Measurements from ENCODE around the gene LRP1B.

The LRP1B gene

DNA sequence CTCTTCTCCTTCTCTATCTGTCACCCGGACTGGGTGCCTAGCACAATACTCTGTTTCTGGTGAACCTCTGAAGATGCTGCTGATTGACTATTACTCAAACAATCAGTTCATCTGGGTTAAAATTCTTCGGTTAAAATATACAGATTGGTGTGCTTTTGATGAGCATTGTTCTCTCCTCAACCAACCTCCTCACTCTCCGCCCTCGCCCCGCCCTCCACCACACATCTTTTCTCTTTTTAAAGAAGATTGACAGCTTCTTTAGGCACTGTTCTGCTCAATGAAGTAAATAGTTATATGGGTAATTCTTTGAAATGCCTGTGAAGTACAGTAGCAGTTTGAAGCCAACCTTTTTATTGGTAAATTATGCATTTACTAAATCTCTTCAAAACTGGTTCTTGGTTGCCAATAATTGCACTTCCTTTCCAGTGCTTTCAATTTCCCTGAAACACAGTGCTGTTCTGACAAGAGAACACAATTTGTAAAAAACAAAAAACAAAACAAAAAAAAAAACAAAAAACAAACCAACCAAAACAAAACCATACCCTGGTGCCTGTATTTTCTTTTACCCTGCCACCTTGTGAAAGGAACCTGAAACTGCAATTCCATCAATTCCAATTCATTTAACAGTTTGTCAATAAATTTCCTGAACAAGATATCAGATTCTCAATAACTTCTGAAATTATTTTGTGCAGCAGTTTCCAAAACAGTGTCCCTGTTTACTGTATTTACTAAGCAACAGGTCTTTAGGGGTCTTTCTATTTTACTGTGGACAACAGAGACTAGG lies 188.6 kb downstream of the LRP1B start:
- TF ChIP-seq, protein P1, sequence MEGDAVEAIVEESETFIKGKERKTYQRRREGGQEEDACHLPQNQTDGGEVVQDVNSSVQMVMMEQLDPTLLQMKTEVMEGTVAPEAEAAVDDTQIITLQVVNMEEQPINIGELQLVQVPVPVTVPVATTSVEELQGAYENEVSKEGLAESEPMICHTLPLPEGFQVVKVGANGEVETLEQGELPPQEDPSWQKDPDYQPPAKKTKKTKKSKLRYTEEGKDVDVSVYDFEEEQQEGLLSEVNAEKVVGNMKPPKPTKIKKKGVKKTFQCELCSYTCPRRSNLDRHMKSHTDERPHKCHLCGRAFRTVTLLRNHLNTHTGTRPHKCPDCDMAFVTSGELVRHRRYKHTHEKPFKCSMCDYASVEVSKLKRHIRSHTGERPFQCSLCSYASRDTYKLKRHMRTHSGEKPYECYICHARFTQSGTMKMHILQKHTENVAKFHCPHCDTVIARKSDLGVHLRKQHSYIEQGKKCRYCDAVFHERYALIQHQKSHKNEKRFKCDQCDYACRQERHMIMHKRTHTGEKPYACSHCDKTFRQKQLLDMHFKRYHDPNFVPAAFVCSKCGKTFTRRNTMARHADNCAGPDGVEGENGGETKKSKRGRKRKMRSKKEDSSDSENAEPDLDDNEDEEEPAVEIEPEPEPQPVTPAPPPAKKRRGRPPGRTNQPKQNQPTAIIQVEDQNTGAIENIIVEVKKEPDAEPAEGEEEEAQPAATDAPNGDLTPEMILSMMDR (IDR thresholded peaks at IDR 0.05) = peak; percentile 47
- TF ChIP-seq ZFX (IDR thresholded peaks at IDR 0.05; ENCODE audit: borderline replicate concordance) = no peak

DNA sequence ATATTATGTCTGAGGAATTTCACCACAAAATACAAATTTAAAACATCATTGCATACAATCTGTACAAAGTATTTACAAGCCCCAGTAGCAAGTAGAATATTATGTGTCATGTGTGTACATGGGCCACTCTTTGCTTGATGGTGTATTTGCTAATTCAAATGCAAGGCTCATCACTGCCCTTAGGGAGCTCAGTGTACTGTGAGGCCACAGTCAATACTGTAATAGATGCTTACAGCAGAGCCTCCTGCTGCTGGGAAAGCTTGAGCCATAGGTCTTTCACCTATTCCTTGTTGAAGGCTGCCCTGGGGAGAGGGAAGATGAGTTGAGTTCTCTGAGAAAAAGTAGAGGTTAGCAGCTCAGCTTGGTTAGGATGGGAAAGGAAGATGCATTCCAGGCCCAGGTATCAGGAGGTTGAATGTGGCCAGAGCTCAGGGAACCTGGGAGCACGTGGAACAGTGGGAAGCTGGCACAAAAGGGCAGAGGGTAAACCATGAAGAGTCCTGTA lies 189.6 kb downstream of the LRP1B start:
- no peak overlapping the region for H3K27ac ChIP-seq
- TF ChIP-seq, protein P1 (IDR thresholded peaks at IDR 0.05) = no peak
- TF ChIP-seq ZFX (IDR thresholded peaks at IDR 0.05; ENCODE audit: borderline replicate concordance) = no peak

More for the DNA sequence above, 188.6 kb downstream of the LRP1B start:
- H3K27ac ChIP-seq = no peak overlapping the region

DNA sequence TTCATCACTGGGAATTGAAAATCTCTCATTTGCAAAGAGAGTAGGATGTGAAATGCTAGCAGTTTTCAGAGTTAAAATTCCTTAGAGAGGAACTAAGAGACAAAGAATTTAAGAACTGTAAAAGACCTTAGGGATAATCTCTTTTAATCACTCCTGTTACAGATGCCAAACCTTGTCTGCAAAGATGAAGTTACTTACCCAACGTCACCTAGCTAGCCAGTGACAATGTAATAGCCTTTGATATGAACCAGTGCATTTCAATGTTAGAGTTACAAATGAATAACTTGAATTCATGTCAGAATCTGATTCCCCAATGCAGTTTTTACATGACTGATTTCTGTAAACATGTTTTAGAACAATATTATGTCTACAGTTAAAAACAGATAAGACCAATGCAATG lies 190.1 kb downstream of the LRP1B start:
- no peak overlapping the region for H3K27ac ChIP-seq
- no peak for TF ChIP-seq ZFX (IDR thresholded peaks at IDR 0.05; ENCODE audit: borderline replicate concordance)
- TF ChIP-seq, protein P1 (IDR thresholded peaks at IDR 0.05) = no peak

DNA sequence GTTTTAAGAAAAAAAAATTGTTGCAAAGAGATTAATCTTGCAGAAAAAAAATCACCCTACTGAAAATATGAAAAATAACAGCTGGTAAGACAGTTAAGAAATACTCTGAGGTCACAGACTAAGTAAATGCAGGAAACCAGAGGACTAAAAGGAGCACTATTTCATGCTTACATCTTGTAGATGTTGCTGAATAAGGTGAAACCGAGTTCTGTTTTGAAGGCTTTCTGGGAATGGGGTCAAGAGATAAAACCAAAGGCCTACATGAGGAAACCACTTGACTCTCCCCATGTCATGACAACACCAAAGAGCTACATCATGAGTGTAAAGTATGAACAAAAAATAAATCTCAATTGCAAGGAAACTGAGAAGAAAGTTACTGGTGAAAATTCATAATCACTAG lies 197.6 kb downstream of the LRP1B start:
- H3K27ac ChIP-seq = no peak overlapping the region
- TF ChIP-seq, protein P1 (IDR thresholded peaks at IDR 0.05) = no peak
- no peak for TF ChIP-seq ZFX (IDR thresholded peaks at IDR 0.05; ENCODE audit: borderline replicate concordance)

DNA sequence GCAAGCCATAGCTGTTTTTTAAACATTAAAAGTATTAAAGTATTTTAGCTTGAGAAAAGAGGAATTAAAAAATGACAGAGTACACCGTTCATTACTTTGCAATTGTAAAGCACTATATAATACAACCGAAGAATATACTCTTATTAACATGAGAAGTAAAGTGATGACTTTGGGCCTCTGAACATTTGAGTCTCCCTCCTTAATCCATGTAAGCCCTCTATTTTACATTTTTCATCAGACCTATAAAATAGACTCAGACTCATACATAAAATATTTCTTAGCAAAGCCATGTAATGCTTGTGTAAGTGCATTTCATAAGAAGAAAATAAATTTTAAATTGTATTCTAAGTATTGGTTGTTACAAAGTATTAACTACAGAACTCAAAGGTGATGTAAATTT lies 198.6 kb downstream of the LRP1B start:
- TF ChIP-seq, protein P1 (IDR thresholded peaks at IDR 0.05) = no peak
- TF ChIP-seq ZFX (IDR thresholded peaks at IDR 0.05; ENCODE audit: borderline replicate concordance) = no peak
- H3K27ac ChIP-seq = no peak overlapping the region

DNA sequence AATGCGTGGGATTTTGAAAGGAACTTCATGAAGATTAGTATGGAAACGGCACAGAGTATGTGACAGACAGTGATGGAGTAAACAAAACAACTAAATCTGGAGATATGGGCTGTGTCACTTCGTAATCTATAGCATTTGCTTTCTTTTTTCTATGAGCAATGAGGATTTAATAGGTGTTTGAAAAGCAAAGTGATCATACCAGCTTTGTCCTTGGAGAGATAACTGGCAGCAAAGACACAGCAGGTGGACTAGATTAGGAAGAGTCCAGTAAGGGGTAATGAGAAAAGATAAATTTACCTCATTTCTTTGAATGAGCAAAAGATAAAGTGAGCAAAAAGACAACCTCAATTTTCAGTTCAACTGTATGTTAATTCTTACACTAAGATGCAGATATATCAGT lies 199.0 kb downstream of the LRP1B start:
- no peak overlapping the region for H3K27ac ChIP-seq
- TF ChIP-seq, protein P1 (IDR thresholded peaks at IDR 0.05) = no peak
- TF ChIP-seq ZFX (IDR thresholded peaks at IDR 0.05; ENCODE audit: borderline replicate concordance) = no peak

DNA sequence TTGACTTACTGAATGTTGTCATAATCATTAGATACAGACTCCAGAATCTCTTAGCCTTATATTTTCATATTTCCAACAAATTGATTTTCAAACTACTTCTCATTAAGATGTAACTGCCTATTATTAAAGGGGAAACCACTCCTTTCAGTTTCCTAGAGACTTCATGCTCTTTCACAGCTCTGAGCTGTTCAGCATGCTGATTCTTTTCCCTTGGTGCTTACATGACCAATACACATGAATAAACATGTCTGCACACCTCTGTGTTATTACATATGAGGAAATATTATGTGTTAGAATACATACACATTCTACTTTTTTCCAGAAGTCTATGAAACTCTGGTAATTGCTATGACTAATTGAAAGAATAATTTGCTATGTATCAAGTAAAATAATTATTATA lies 200.0 kb downstream of the LRP1B start:
- no peak overlapping the region for H3K27ac ChIP-seq
- TF ChIP-seq, protein P1 (IDR thresholded peaks at IDR 0.05) = no peak
- no peak for TF ChIP-seq ZFX (IDR thresholded peaks at IDR 0.05; ENCODE audit: borderline replicate concordance)
